GM21528 (cell line): Measurements from ENCODE around the gene DDR1.
"Not testable (repeated sequence)": the region's sequence is repeated elsewhere in the genome, so short reads cannot be mapped to it uniquely, and the experiment has no call there.

Source experiments
- ATAC-seq: cut with Tn5 transposase; IDR thresholded peaks from one replicate; pipeline ENCODE4 v1.9.1; 2021; ENCODE audit warnings: mild to moderate bottlenecking, moderate library complexity; ENCODE audit not compliant: unreplicated experiment, low FRiP score

Gene DDR1

DNA sequence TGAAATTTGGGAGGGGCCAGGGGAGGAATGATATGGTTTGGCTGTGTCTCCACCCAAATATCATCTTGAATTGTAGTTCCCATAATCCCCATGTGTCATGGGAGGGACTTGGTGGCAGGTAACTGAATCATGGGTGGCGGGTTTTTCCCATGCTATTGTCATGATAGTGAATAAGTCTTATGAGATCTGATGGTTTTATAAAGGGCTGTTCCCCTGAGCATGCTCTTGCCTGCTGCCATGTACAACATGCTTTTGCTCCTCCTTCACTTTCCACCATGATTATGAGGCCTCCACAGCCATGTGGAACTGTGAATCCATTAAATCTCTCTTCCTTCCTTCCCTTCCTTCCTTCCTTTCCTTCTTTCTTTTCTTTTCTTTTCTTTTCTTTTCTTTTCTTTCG, 31.9 kb upstream of the DDR1 start:
- ATAC-seq, result not testable (repeated sequence)

DNA sequence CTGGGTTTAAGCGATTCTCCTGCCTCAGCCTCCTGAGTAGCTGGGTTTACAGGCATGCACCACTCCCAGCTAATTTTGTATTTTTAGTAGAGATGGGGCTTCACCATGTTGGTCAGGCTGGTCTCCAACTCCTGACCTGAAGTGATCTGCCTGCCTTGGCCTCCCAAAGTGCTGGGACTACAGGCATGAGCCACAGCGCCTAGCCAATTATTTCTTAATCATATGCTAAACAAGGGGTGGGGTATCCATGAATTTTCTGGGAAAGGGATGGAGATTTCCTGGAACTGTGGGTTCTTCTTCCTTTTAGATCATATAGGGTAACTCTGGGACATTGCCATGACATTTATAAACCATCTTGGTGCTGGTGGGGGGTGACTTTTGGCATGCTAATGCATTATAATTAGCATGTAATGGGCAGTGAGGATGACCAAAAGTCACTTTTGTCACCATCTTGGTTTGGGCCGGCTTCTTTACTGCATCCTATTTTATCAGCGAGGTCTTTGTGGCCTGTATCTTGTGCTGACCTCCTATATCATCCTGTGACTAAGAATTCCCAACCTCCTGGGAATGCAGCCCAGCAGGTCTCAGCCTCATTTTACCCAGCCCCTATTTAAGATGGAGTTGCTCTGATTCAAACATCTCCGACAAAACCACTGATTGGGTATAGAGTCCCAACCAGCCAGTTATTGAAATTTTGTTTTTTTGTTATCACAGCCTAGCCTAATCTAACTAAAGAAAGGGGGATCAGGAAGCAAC, 29.9 kb upstream of the DDR1 start:
- no peak for ATAC-seq

DNA sequence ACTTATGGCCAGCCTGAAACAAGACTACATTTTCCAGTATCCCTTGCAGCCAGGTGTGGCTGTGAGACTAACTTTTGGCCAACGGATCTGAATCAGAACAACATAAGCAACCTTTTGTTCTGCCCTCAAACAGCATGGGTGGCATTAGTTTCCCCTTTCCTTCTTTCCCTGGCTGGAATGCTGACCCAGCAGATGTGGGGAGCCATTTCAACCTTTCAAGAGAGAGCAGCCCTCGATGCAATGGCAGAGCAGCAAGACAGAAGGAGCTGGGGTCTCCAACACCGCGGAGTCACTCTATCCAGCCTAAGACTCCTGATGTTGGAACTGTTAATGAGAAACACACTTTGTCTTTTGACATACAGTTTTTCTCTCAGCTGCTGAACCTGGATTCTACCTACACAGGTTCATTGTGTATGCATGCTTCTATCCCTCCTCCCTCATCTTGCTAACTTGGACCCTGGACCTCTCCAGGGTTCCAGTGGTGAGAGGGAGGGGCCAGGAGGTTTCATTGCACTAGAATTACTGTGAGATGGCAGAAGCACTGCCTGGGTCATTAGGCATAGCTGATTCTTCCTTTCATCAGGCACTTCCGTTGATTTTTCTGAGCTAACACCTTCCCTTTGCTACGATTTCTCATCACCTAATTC, 28.8 kb upstream of the DDR1 start:
- ATAC-seq, result no peak

DNA sequence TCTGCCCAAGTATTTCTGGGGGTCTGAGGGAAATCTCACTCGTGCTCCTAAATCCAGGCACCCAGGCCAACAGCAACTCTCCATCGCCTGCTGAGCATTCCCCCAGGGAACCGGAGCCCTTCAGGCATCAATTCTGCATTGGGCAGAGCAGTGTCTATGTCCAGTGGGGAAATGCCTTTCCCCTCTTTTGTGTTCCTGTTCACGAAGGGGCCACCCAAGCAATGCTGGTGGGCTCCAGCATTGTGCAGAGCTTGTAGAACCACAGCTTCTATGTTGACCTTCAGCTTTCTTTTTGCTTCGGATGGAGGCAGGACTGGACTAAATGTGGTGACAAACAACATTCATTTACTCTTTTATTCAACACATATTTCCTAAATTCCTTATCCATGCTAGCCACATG, 27.2 kb upstream of the DDR1 start:
- no peak for ATAC-seq

DNA sequence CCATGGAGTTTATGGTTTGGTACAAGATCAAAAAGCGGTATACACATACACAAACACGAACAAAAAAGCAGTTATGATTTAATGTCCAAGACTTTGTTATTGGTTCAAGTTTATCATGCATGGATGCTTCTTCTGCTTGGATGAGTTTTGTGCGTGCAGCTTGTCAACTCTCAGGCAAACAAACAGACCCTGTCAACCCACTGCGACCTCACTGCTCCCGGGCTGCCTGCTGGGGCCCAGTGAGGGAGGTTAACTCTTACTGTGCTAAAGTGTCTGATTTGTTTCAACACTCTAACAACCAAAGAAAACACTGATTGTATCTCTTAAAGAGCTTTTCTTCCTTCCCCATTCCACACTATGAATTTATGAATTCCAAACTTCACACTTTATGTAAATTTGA, 26.8 kb upstream of the DDR1 start:
- no peak for ATAC-seq

DNA sequence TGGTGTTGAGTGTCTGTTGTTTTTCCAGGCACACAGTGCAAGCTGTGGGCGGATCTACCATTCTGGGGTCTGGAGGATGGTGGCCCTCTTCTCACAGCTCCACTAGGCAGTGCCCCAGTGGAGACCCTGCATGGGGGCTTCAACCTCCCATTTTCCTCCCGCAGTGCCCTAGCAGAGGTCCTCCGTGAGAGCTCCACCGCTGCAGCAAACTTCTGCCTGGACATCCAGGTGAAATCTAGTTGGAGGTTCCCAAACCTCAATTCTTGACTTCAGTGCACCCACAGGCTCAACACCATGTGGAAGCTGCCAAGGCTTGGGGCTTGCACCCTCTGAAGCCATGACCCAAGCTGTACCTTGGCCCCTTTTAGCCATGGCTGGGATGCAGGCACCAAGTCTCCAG, 24.6 kb upstream of the DDR1 start:
- ATAC-seq, result not testable (repeated sequence)

DNA sequence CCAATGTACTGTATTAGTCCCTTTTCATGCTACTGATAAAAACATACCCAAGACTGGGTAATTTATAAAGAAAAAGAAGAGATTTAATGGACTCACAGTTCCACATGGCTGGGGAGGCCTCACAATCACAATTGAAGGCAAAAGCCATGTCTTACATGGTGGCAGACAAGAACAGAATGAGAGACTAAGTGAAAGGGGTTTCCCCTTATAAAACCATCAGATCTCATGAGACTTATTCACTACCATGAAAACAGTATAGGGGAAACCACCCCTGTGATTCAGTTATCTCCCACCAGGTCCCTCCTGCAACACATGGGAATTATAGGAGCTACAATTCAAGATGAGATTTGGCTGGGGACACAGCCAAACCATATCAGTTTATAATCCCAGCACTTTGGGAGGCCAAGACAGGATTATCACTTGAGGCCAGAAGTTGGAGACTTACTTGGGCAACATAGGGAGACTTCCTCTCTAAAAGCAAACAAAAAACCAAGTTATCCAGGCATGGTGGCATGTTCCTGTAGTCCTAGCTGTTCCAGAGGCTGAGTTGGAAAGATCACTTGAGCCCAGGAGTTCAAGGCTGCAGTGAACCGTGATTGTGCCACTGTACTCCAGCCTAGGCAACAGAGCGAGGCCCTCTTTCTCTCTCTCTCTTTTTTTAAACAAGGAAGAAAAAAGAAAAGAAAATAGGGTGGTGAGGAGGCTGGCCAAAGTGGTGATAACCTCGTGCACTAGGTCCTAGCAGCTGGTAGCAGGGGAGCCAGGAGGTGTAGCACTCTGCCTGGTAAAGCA, 22.9 kb upstream of the DDR1 start:
- ATAC-seq, result no peak

DNA sequence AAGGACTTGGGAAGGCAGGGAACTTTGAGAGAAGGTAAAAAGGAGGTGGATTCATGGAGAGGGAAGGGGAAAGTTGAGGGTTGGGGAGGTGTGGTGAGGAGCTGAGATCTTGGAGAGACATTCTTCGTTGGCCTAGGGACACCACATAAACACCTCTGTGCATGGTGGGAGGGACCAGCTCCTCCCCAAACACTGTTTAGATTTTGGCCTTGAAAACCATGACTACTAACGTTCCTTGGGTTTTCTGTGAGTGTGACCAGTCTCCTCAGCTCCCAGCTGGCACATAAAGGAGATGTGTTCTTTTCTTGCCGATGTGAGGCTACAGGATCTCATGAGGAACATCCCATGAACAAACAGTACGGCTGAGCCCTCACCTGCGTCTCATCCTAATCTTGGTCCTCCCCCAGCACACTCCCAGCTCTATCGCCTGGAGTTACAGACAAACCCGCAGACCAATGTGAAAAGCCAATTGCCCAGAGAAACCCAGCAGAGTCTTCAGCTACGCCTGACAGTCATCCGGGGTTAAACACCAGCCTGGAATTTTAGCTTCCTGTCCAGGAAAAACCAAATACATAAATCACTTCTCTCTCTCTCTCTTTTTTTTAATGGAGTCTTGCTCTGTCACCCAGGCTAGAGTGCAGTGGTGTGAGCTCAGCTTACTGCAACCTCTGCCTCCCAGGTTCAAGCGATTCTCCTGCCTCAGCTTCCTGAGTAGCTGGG, 22.0 kb upstream of the DDR1 start:
- no peak for ATAC-seq

DNA sequence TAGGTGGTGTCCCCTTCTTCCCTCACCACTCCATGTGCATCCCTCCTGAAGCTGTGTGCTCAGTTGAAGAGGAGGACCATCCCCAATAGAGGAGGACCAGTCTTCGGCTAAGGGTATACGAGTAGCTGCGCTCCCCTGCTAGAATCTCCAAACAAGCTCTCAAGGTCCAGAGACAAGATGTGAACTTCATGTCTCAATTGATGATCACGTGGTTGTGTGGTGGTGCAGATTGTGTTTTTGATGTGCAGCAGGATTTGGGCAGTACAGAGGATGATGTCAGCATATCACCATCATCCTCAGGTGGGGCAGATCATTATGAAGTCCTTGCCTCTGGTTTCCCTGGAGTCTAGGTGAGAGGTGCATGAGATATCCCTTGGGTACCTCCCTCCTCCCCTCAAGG, 20.0 kb upstream of the DDR1 start:
- no peak for ATAC-seq

DNA sequence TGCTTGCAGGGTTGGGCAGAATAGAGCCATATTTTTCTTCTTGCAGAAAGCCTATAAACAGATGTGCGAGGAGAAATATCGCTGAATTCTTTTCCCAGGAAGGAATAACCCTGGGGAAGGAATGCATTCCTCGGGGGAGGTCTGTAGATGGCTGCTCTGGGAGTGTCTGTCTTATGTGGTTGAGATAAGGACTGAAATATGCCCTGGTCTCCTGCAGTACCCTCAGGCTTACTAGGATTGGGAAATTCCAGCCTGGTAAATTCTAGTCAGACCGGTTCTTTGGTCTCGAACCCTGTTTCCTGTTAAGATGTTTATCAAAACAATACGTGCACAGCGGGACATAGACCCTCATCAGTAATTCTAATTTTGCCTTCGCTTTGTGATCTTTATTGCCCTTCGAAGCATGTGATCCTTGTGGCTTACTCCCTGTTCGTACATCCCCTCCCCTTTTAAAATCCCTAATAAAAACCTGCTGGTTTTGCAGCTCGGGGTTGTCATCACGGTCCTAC, 15.0 kb upstream of the DDR1 start:
- not testable (repeated sequence) for ATAC-seq

DNA sequence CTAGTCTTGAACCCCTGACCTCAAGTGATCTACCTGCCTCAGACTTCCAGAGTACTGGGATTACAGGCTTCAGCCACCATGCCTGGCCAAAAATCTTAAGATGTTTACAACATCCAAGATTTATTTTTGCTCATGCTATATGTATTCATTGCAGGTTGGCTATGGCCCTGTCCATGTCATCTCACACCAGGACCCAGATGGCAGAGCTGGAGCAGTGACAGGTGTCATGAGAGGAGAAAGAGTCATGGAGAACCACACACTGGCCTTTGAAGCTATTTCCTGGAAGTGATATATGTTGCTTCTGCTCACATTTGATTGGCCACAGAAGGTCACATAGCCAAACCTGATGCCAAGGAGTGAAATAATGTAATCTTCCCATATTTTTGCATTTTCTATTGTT, 13.8 kb upstream of the DDR1 start:
- ATAC-seq, result no peak

DNA sequence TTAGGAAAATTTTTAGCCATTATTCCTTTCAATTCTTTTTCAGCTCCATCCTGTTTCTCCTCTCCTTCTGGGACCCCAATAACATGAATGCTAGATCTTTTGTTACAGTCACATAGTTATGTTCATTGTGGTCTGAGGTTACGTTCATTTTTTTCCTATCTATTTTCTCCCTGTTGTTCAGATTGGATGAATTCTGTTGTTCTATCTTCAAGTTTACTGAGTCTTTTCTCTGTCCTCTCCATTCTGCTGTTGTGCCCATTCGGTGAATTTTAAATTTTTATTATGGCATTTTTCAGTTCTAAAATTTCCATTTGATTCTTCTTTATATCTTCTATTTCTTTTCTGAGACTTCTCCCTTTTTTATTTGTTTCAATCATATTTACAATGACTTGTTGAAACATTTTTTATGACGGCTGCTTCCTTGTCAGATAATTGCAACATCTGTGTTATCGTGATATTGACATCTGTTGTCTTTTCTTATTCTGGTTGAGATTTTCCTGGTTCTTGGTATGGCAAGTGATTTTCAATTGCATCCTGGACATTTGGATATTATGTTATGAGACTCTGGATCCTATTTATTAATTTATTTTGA, 12.6 kb upstream of the DDR1 start:
- ATAC-seq, result no peak

DNA sequence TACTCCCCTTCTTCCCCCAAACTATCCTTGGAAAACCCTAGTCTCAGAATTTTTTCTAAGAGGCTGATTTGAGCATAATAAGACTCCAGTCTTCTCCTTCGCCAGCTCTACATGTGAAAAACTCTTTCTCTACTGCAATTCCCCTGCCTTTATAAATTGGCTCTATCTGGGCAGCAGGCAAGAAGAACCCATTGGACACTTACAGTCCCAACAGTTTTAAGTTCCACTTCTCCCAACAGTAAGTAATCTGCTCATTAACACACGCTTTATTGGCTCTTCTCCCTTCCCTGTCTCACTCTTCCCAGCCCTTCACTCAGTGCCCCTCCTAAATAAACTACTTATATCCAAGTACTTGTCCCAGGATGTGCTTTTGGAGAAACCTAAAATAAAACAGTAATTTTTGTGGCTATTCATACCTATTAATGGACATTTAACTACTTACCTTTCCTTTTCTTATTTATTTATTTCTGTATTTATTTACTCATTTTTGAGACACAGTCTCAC, 11.1 kb upstream of the DDR1 start:
- no peak for ATAC-seq

DNA sequence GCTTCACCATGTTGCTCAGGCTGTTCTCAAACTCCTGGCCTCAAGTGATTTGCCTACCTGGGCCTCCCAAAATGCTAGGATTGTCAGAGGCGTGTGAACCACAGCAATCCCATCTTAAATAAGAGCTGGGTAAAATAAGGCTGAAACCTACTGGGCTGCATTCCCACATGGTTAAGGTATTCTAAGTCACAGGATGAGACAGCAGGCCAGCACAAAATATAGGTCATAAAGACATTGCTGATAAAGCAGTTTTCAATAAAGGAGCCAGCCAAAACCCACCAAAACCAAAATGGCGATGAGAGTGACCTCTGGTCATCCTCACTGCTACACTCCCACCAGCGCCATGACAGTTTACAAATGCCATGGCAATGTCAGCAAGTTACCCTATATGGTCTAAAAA, 10.5 kb upstream of the DDR1 start:
- not testable (repeated sequence) for ATAC-seq

DNA sequence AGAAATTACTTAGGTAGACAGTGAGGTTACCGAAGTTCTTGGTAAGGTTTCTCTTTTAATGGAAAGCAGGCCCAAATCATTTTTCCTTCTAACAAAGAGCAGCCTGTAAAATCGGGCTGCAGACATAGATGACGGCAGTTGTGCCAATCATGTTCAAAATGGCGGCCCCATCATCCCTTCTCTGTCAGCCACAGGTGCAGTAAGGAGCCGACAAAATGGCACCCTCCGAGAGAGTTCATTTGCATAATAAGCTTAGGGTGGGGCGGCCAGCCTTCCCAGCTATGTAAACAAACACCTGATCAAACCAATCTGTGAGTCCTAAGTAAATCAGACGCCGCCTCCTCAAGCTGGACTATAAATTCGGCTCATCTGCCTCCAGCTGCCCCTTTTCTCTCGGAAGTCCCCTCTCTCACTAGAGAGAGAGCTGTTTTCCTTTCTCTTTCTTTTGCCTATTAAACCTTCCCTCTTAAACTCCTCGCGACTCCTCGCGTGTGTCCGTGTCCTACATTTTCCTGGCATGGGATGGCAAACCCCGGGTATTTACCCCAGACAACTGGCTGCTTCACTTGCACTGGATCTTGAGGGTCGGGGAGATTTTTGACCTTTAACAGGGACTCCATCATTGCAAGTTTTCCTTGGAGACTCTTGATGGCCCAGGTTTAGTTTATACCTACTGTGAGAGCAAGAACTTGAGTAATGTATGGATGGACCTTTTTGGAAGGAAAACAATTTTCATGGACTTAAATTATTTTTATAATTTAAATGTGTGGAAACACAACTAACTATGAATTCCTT, 8.9 kb upstream of the DDR1 start:
- no peak for ATAC-seq

DNA sequence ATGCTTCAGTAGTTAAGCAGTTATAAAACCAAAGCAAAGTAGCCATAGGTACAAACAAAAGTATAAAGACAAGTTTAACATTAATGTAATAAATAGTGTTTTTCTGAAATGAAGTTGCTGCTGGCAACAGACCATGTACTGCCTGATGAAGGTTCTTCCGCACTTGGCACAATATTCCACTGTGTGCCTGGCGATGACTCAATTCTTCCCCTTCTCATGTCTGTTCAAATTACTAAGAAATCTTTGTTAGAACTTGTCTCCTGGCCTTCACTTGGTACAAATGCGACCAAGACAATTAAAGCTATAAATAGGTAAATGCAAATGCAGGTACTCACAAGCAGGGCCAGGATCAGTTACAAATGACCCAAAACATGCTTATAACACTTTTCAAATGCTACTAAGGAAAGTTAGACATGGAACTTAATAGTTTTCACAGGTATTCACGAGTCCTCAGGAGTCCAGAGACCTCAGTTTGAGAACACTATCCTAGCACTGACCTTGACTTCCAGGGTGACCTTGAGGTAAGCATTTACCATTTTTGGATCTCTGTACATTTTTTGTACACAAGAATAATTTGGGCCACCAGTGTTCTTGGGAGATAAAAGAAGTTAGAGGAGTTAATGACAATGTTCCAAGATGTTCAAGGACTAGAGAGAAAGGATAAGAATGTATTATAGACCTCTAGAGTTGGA, 8.1 kb upstream of the DDR1 start:
- no peak for ATAC-seq

DNA sequence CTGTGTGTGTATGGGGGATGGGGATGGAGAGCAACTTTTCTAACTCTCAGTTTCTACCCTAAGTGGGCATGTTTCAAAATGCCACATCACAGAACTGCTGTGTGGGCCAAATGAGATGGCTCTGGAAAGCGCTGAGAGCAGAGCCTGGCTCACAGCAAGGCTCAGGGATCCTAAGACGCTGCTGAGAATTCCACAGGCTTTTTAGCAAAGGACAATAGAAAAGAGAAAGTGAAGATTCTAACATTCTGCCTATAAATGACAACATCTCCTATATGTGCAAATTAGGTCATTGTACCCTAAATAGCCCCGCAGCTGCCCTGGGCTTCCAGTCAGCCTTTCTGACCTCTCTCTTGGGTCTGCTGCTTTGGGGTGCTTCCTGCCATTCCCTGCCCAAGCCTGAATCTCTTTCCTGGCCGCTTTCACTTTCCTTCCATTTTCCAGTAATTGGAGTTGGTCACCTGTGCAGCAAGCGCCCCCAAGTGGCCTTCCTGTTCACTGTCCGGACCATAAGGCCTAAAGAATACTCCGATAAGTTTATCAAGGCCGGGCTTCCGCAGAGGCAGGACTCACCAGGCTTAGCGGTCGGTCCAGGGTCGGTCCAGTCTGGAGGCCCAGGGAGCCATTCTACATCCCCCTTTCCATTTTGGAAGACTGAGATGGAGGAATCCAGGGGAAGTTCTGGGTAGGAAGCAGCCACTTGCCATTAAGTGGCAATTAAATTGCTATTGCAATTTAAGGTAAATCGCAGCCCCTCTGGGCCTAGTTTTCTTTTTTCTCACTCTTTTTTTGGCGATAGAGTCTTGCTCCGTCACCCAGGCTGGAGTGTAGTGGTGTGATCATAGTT, 6.7 kb upstream of the DDR1 start:
- ATAC-seq, result no peak
